Heart left ventricle (tissue), 16 donors: Measurements from ENCODE around the gene ABTB1. TPM values are rescaled to one million over a fixed set of nuclear protein-coding genes. Genes with fewer than 3 reads are reported as not detected.

ENCODE experiments used
- ATAC-seq, 4 donors: fragments of 200-7000 bp; cut with Tn5 transposase; one replicate each; pipeline ENCODE4 v1.9.1; 2020 to 2022; ENCODE audit warnings: moderate library complexity in 4 of 4, mild to moderate bottlenecking in 3 of 4, moderate number of reproducible peaks in 1 of 4
- DNase-seq, 5 donors: peaks; one replicate each; pipeline ENCODE4 v3.0.0-alpha.2; 2020
- H3K27ac ChIP-seq, 12 donors: fragments of 200-600 bp; sonication (generic) in 4 of 12; one replicate each; pipeline versions ENCODE4 v1.5.0 to v1.8.0; 2016 to 2022; ENCODE audit warnings: mild to moderate bottlenecking in 2 of 12
- H3K27me3 ChIP-seq, 9 donors: fragments of 200-600 bp; sonication (generic) in 2 of 9; one replicate each; pipeline versions ENCODE4 v1.5.1 to v1.8.0; 2016 to 2022; ENCODE audit warnings: mild to moderate bottlenecking in 3 of 9
- H3K36me3 ChIP-seq, 9 donors: fragments of 200-600 bp; sonication (generic) in 2 of 9; one replicate each; pipeline versions ENCODE4 v1.5.0 to v1.8.0; 2018 to 2022; ENCODE audit warnings: mild to moderate bottlenecking in 2 of 9
- H3K4me1 ChIP-seq, 12 donors: fragments of 200-600 bp; sonication (generic) in 4 of 12; one replicate each; pipeline versions ENCODE4 v1.5.0 to v1.8.0; 2016 to 2022; ENCODE audit warnings: mild to moderate bottlenecking in 3 of 12
- H3K4me3 ChIP-seq, 12 donors: fragments of 200-600 bp; sonication (generic) in 4 of 12; one replicate each; pipeline versions ENCODE4 v1.5.0 to v1.8.0; 2017 to 2022; ENCODE audit warnings: mild to moderate bottlenecking in 9 of 12, moderate library complexity in 4 of 12
- H3K9me3 ChIP-seq, 12 donors: fragments of 200-600 bp; sonication (generic) in 4 of 12; one replicate each; pipeline versions ENCODE4 v1.5.0 to v1.8.0; 2016 to 2022; ENCODE audit warnings: mild to moderate bottlenecking in 1 of 12
- POLR2A ChIP-seq, 2 donors: fragments of 450-650 bp; IDR thresholded peaks; one replicate each; pipeline ENCODE4 v1.6.1; 2017; ENCODE audit warnings: antibody characterized with exemption in 2 of 2, mild to moderate bottlenecking in 2 of 2, moderate library complexity in 2 of 2
- WGBS, 4 donors: extraction: QIAGEN DNeasy Blood & Tissue Kit in 2 of 4; methylation state at CpG; one replicate each; pipeline versions ENCODE4 v1.1.5 to v1.1.7; 2013 to 2018; 5-methylcytosine and 5-hydroxymethylcytosine counted together
- intact Hi-C, 10 donors: fragments of 100-400 bp; cut with DNase I; formaldehyde crosslinking; loops; one replicate each; pipeline versions ENCODE4 v1.11.1 to v1.14.2; 2022
- polyA plus RNA-seq, 2 donors: library from polyadenylated mRNA; stranded (reverse); fragments of 200-250 nt; gene quantifications; one replicate each; pipeline ENCODE4 v1.2.3, GENCODE V29; 2013
- total RNA-seq, 9 donors: library from RNA; depleted of rRNA in 2 of 9; stranded (reverse); fragments of >200 nt in 2 of 9; fragmentation: NEBNext Ultra II Directional in 3 of 9; extraction: Animal tissue kit (Norgen Biotek cat#: 25700) in 3 of 9; gene quantifications; one replicate each; pipeline versions ENCODE4 v1.1.0 to v1.2.4, GENCODE V29; 2016 to 2023
- TF ChIP-seq, protein P1 (sequence below), 12 donors: fragments of 200-600 bp; sonication (generic) in 4 of 12; IDR thresholded peaks; one replicate each; pipeline versions ENCODE4 v1.5.0 to v1.8.0; 2018 to 2022; ENCODE audit warnings: antibody characterized with exemption in 12 of 12, mild to moderate bottlenecking in 5 of 12
- donor health status: ischemic (EF 13 %, LVEDD 7.1; RV severe dilation, severe dysfunction).
- donor health status: healthy with polysubstance abuse.
- donor health status: DM: no; HTN: yes; CAD: no.
- donor health status: DM: no; HTN: no; CAD: no.
- donor health status: ischemic (EF 25% LVEDD 6.9; RV normal size, moderate dysfunction).
- donor health status: ischemic (EF 25% LVEDD 5.7; RV mildly dilated, moderate dysfunction).
- donor health status: healthy.
- donor health status: DM: yes; HTN: yes; CAD: no.
- donor health status: ischemic (EF 35%, LVEDD 5.7; RV mildly dilated, moderate dysfunction).
- donor health status: nonischemic (EF 11% LVEDD 7.7; RV severe dilation, severe dysfunction).
- donor health status: DM: yes; HTN: yes; CAD: no.
- donor health status: PGD.
- donor health status: ischemic (EF 29% LVEDD 5.4; RV normal size, mild dysfunction).
- donor health status: nonischemic (EF 23%, LVEDD 6.1; RV moderate dilation, normal function).

The ABTB1 gene
- total and polyA plus RNA-seq, 11 donors: 15.4 to 39.3 (median 30.9) TPM

DNA sequence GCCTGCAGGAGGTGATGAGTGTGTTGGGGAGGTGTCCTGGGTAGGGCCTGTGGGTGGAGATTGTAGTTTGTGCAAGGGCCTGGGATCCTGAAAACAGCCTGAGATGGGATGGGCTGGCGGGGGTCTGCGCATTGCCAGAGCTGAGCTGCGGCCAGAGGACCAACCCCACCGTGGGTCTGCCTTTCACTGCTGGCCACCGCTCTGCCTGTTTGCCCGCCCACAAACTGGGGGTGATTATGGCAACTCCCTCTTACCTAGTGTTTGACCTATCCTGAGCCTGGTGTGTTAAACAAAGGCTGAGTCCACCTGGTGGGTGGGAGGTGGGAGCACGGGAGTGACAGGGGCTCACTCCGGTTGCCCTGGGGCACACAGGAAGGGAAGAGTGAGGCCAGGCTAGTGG lies 9.8 kb downstream of the ABTB1 start:
- Histone ChIP-seq H3K27ac (no peak overlapping the region), H3K9me3 (no peaks in the 10 kb centered on the region), H3K27me3 (no peaks in the 10 kb centered on the region), H3K36me3 (peaks cover 0 to 28% (median 12%) of the 10 kb centered on the region in 9 donors), H3K4me3 (no peak overlapping the region), H3K4me1 (peaks cover 0 to 18% (median 0%) of the 10 kb centered on the region in 12 donors)
- 83 to 89% (median 88%) methylated on average over 7 to 8 of the region's 8 CpGs for WGBS, 4 donors
- DNase-seq (peak in 2 of 5 donors; percentile 7 to 41), ATAC-seq (no peak)
- intact Hi-C loops: no loop called here
- TF ChIP-seq, protein P1, sequence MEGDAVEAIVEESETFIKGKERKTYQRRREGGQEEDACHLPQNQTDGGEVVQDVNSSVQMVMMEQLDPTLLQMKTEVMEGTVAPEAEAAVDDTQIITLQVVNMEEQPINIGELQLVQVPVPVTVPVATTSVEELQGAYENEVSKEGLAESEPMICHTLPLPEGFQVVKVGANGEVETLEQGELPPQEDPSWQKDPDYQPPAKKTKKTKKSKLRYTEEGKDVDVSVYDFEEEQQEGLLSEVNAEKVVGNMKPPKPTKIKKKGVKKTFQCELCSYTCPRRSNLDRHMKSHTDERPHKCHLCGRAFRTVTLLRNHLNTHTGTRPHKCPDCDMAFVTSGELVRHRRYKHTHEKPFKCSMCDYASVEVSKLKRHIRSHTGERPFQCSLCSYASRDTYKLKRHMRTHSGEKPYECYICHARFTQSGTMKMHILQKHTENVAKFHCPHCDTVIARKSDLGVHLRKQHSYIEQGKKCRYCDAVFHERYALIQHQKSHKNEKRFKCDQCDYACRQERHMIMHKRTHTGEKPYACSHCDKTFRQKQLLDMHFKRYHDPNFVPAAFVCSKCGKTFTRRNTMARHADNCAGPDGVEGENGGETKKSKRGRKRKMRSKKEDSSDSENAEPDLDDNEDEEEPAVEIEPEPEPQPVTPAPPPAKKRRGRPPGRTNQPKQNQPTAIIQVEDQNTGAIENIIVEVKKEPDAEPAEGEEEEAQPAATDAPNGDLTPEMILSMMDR (IDR thresholded peaks at IDR 0.05): no peak
- TF ChIP-seq POLR2A (IDR thresholded peaks at IDR 0.05): no peak

- DNase-seq: peak in 3 of 5 donors; percentile 17 to 54 (median 19)
- Histone ChIP-seq H3K4me1 (peaks cover 0 to 26% (median 12%) of the 10 kb centered on the region in 12 donors), H3K4me3 (no peak overlapping the region), H3K27me3 (no peaks in the 10 kb centered on the region), H3K36me3 (peaks cover 0 to 11% (median 2%) of the 10 kb centered on the region in 9 donors), H3K9me3 (no peaks in the 10 kb centered on the region), H3K27ac (peak overlapping the region in 1 of 12 donors; percentile 7)
- intact Hi-C loops: no loop called here
- no peak for TF ChIP-seq POLR2A (IDR thresholded peaks at IDR 0.05)
- TF ChIP-seq, protein P1 (IDR thresholded peaks at IDR 0.05): no peak
- ATAC-seq: no peak
- WGBS, 4 donors: 75 to 82% (median 78%) methylated on average over 14 to 22 of the region's 22 CpGs
Measured at GRCh38 chr3:127684871-127685707, 12.3 kb downstream of the ABTB1 start.

GRCh38 chr3:127685708-127686511 lies 13.2 kb downstream of the ABTB1 start:
- DNase-seq (no peak), ATAC-seq (no peak)
- Histone ChIP-seq H3K27me3 (no peaks in the 10 kb centered on the region), H3K4me3 (no peak overlapping the region), H3K4me1 (peaks cover 0 to 35% (median 14%) of the 10 kb centered on the region in 12 donors), H3K27ac (peak overlapping the region in 1 of 12 donors; percentile 7), H3K36me3 (peaks cover 0 to 17% (median 2%) of the 10 kb centered on the region in 9 donors), H3K9me3 (no peaks in the 10 kb centered on the region)
- intact Hi-C loops: no loop called here
- no peak for TF ChIP-seq POLR2A (IDR thresholded peaks at IDR 0.05)
- TF ChIP-seq, protein P1 (IDR thresholded peaks at IDR 0.05): no peak
- WGBS, 4 donors: 77 to 94% (median 83%) methylated on average over 4 of the region's 4 CpGs

DNA sequence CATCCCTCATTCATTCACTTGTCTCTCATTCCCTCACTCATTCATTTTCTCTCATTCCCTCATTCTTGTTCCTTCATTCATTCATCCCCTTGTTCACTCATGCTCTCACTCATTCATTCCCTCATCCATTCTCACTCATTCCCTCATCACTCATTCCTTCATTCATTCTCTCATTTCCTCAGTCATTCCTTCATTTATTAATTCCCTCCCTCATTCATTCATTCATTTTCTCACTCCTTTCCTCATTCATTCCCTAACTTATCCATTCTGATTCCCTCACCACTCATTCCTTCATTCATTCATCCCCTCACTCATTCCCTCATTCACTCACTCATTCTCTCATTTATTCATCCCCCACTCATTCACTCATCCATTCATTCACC lies 13.8 kb downstream of the ABTB1 start:
- ATAC-seq (no peak), DNase-seq (no peak)
- H3K36me3 ChIP-seq: peaks cover 0 to 23% (median 8%) of the 10 kb centered on the region in 9 donors
- H3K27ac ChIP-seq: no peak overlapping the region
- no peak for TF ChIP-seq POLR2A (IDR thresholded peaks at IDR 0.05)
- TF ChIP-seq, protein P1 (IDR thresholded peaks at IDR 0.05): no peak
- peaks cover 0 to 41% (median 18%) of the 10 kb centered on the region in 12 donors for H3K4me1 ChIP-seq
- no peaks in the 10 kb centered on the region for H3K9me3 ChIP-seq
- intact Hi-C loops: no loop called here
- H3K27me3 ChIP-seq: no peaks in the 10 kb centered on the region
- no peak overlapping the region for H3K4me3 ChIP-seq
